SK-N-MC (cell line): ENCODE measurements around the gene C1R.

Experiments
- EZH2 ChIP-seq: fragments of 200-600 bp; sonication (generic); IDR thresholded peaks from one replicate; pipeline ENCODE4 v1.6.1; 2017; ENCODE audit warnings: antibody characterized with exemption
- FOXP2 ChIP-seq: optimal IDR thresholded peaks from 2 replicates; pipeline ENCODE3; 2011; ENCODE audit warnings: mild to moderate bottlenecking, moderate library complexity; ENCODE audit not compliant: insufficient read depth; ENCODE audit errors: extremely low read length, control extremely low read depth
- POLR2AphosphoS5 ChIP-seq: IDR thresholded peaks from 2 replicates; pipeline ENCODE4 v1.6.1; 2012; ENCODE audit warnings: mild to moderate bottlenecking, low read depth, low read length, borderline replicate concordance

GRCh38 chr12:7076493-7076892, 15.8 kb downstream of the C1R start:
- no peak for TF ChIP-seq EZH2
- no peak for TF ChIP-seq POLR2AphosphoS5
- no peak for TF ChIP-seq FOXP2
